Osteocyte (in vitro differentiated cells): Measurements from ENCODE around the gene KANSL3. TPM values are rescaled to one million over a fixed set of nuclear protein-coding genes. Genes with fewer than 3 reads are reported as not detected.
"Not testable (repeated sequence)": the region's sequence is repeated elsewhere in the genome, so short reads cannot be mapped to it uniquely, and the experiment has no call there.

ENCODE experiments used
- DNase-seq: peaks from one replicate; pipeline ENCODE4 v3.0.0; 2021; ENCODE audit warnings: mixed read lengths; ENCODE audit not compliant: unreplicated experiment; ENCODE audit errors: extremely low spot score
- H3K27ac Mint-ChIP-seq: one replicate; pipeline ENCODE4 v1.8.0; 2021; ENCODE audit warnings: mild to moderate bottlenecking, mixed read lengths; ENCODE audit not compliant: unreplicated experiment
- H3K27me3 Mint-ChIP-seq: one replicate; pipeline ENCODE4 v1.8.0; 2021; ENCODE audit warnings: mixed read lengths; ENCODE audit not compliant: unreplicated experiment
- H3K36me3 Mint-ChIP-seq: one replicate; pipeline ENCODE4 v1.8.0; 2021; ENCODE audit warnings: mixed read lengths; ENCODE audit not compliant: unreplicated experiment
- H3K4me1 Mint-ChIP-seq: one replicate; pipeline ENCODE4 v1.8.0; 2021; ENCODE audit warnings: mixed read lengths; ENCODE audit not compliant: unreplicated experiment
- H3K4me3 Mint-ChIP-seq: one replicate; pipeline ENCODE4 v1.8.0; 2021; ENCODE audit warnings: mild to moderate bottlenecking, moderate library complexity, mixed read lengths; ENCODE audit not compliant: unreplicated experiment
- H3K9me3 Mint-ChIP-seq: one replicate; pipeline ENCODE4 v1.8.0; 2021; ENCODE audit warnings: mixed read lengths; ENCODE audit not compliant: unreplicated experiment
- CTCF ChIP-seq: fragments of 200-600 bp; sonication (generic); IDR thresholded peaks from 2 replicates; pipeline ENCODE4 v1.5.0; 2021; ENCODE audit warnings: antibody characterized with exemption, mild to moderate bottlenecking, moderate library complexity
- total RNA-seq: library from RNA; stranded (reverse); gene quantifications from 2 replicates; pipeline ENCODE4 v1.2.1, GENCODE V29; 2021

KANSL3 gene
- total RNA-seq, 1 donor from 2014 or later = 45.8 TPM

GRCh38 chr2:96558485-96558884, 79.6 kb downstream of the KANSL3 start:
- DNase-seq = no peak
- TF ChIP-seq CTCF = no peak
- H3K9me3 Mint-ChIP-seq = peaks cover 7% of the 10 kb centered on the region
- H3K27me3 Mint-ChIP-seq = peaks cover 2% of the 10 kb centered on the region
- H3K36me3 Mint-ChIP-seq = no peaks in the 10 kb centered on the region
- no peak overlapping the region for H3K27ac Mint-ChIP-seq
- H3K4me3 Mint-ChIP-seq = no peak overlapping the region
- H3K4me1 Mint-ChIP-seq = peaks cover 6% of the 10 kb centered on the region

- Mint-ChIP-seq H3K9me3 (peaks cover 7% of the 10 kb centered on the region), H3K36me3 (no peaks in the 10 kb centered on the region), H3K4me3 (no peak overlapping the region), H3K27ac (no peak overlapping the region), H3K27me3 (peaks cover 2% of the 10 kb centered on the region), H3K4me1 (peaks cover 6% of the 10 kb centered on the region)
- no peak for TF ChIP-seq CTCF
- DNase-seq = no peak
These were observed 80.1 kb downstream of the KANSL3 start for GRCh38 chr2:96558061-96558460.

- H3K27ac Mint-ChIP-seq = not testable (repeated sequence)
These were observed 80.7 kb downstream of the KANSL3 start for GRCh38 chr2:96557421-96557820.

GRCh38 chr2:96556441-96557330, 81.4 kb downstream of the KANSL3 start:
- H3K27ac Mint-ChIP-seq = no peak overlapping the region
- no peaks in the 10 kb centered on the region for H3K27me3 Mint-ChIP-seq
- peaks cover 6% of the 10 kb centered on the region for H3K4me1 Mint-ChIP-seq
- no peaks in the 10 kb centered on the region for H3K9me3 Mint-ChIP-seq
- no peak for DNase-seq
- no peak for TF ChIP-seq CTCF
- no peaks in the 10 kb centered on the region for H3K36me3 Mint-ChIP-seq
- H3K4me3 Mint-ChIP-seq = no peak overlapping the region

More at GRCh38 chr2:96557421-96557820, 80.7 kb downstream of the KANSL3 start:
- not testable (repeated sequence) for H3K9me3 Mint-ChIP-seq, H3K36me3 Mint-ChIP-seq, H3K4me3 Mint-ChIP-seq, H3K27me3 Mint-ChIP-seq, DNase-seq, H3K4me1 Mint-ChIP-seq

- no peak for TF ChIP-seq CTCF
- H3K27ac Mint-ChIP-seq = no peak overlapping the region
- no peaks in the 10 kb centered on the region for H3K9me3 Mint-ChIP-seq
- no peaks in the 10 kb centered on the region for H3K27me3 Mint-ChIP-seq
- DNase-seq = no peak
- H3K4me3 Mint-ChIP-seq = no peak overlapping the region
- peaks cover 6% of the 10 kb centered on the region for H3K4me1 Mint-ChIP-seq
- no peaks in the 10 kb centered on the region for H3K36me3 Mint-ChIP-seq
These were observed 82.9 kb downstream of the KANSL3 start for GRCh38 chr2:96555146-96555610.
